Esophagus muscularis mucosa (tissue), 4 donors: ENCODE measurements around the gene FBXO39. TPM values are rescaled to one million over a fixed set of nuclear protein-coding genes. Genes with fewer than 3 reads are reported as not detected.

Source experiments
- DNase-seq: peaks from one replicate; pipeline ENCODE4 v3.0.0-alpha.2; 2017; ENCODE audit errors: extremely low spot score
- H3K27ac ChIP-seq, 4 donors: fragments of 200-600 bp; sonication (generic); replicated peaks in 1 of 4; 1 replicate in 3 of 4; 2 replicates in 1 of 4; pipeline ENCODE4 v1.5.1; 2016 to 2019; ENCODE audit warnings: mild to moderate bottlenecking in 1 of 4
- H3K27me3 ChIP-seq, 4 donors: fragments of 200-600 bp; sonication (generic); one replicate each; pipeline versions ENCODE4 v1.5.1 to v1.6.0; 2016 to 2019
- H3K36me3 ChIP-seq, 4 donors: fragments of 200-600 bp; sonication (generic); one replicate each; pipeline ENCODE4 v1.5.1; 2016 to 2019
- H3K4me1 ChIP-seq, 4 donors: fragments of 200-600 bp; sonication (generic); one replicate each; pipeline ENCODE4 v1.5.1; 2016 to 2019
- H3K4me3 ChIP-seq, 4 donors: fragments of 200-600 bp; sonication (generic); 1 replicate in 2 of 4; 2 replicates in 2 of 4; pipeline ENCODE4 v1.5.1; 2016 to 2019; ENCODE audit warnings: mild to moderate bottlenecking in 4 of 4, moderate library complexity in 1 of 4
- H3K9me3 ChIP-seq, 4 donors: fragments of 200-600 bp; sonication (generic); 1 replicate in 3 of 4; 2 replicates in 1 of 4; pipeline ENCODE4 v1.5.1; 2016 to 2019
- EP300 ChIP-seq: sonication (generic); formaldehyde crosslinking; IDR thresholded peaks from one replicate; pipeline ENCODE4 v1.6.1; 2017; ENCODE audit warnings: antibody characterized with exemption
- POLR2A ChIP-seq: fragments of 450-650 bp; IDR thresholded peaks from one replicate; pipeline ENCODE4 v1.6.1; 2017; ENCODE audit warnings: antibody characterized with exemption, moderate library complexity, mild to moderate bottlenecking, low read depth
- POLR2AphosphoS5 ChIP-seq, 2 donors: sonication (generic); formaldehyde crosslinking; IDR thresholded peaks; one replicate each; pipeline ENCODE4 v1.6.1; 2017; ENCODE audit warnings: antibody characterized with exemption in 2 of 2
- WGBS: methylation state at CpG from one replicate; pipeline ENCODE4 v1.1.5; 2018; 5-methylcytosine and 5-hydroxymethylcytosine counted together
- intact Hi-C: fragments of 100-400 bp; cut with DNase I; formaldehyde crosslinking; loops from one replicate; pipeline ENCODE4 v1.15.1; 2023
- total RNA-seq, 4 donors: library from RNA; depleted of rRNA; stranded (reverse); fragments of >200 nt; gene quantifications; one replicate each; pipeline versions ENCODE4 v1.1.0 to v1.2.1, GENCODE V29; 2016
- TF ChIP-seq, protein P1 (sequence below), 3 experiments: fragments of 200-600 bp in 2 of 3; fragments of 450-650 bp in 1 of 3; sonication (generic) in 2 of 3; IDR thresholded peaks; one replicate each; pipeline ENCODE4 v1.5.1; 2017 to 2019; ENCODE audit warnings: antibody characterized with exemption in 3 of 3, mild to moderate bottlenecking in 2 of 3, moderate library complexity in 1 of 3

FBXO39 gene
- total RNA-seq, 4 donors from 2014 or later, result 0.33 to 0.83 TPM; not detected in 2

DNA sequence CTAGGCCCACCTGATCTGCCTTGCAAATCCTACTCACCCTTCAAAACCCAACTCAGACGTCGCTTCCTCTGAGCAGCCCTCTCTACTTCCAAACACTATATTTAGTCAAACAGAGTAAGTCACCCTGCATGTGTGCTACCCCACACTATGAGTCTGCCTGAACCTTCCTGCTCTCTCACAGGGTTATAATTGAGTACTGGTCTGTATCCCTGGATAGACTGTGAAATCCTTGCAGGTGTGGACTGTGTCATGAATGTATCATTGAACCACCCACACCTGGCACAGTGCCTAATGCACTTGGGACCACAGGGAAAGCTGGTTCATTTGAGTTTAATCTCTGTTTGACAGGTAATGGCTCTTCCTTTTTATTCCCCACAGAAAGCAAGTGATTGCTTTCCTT lies 3.4 kb downstream of the FBXO39 start:
- intact Hi-C loops, result no loop called here
- Histone ChIP-seq H3K36me3 (no peaks in the 10 kb centered on the region), H3K4me3 (no peak overlapping the region), H3K4me1 (peaks cover 0 to 9% (median 6%) of the 10 kb centered on the region in 4 donors), H3K27me3 (peaks cover 0 to 58% (median 3%) of the 10 kb centered on the region in 4 donors), H3K27ac (no peak overlapping the region), H3K9me3 (peaks cover 0 to 23% (median 10%) of the 10 kb centered on the region in 4 donors)
- WGBS, result 62% methylated on average over 2 of the region's 2 CpGs
- DNase-seq, result peak; percentile 68
- no peak for TF ChIP-seq EP300
- TF ChIP-seq, protein P1, sequence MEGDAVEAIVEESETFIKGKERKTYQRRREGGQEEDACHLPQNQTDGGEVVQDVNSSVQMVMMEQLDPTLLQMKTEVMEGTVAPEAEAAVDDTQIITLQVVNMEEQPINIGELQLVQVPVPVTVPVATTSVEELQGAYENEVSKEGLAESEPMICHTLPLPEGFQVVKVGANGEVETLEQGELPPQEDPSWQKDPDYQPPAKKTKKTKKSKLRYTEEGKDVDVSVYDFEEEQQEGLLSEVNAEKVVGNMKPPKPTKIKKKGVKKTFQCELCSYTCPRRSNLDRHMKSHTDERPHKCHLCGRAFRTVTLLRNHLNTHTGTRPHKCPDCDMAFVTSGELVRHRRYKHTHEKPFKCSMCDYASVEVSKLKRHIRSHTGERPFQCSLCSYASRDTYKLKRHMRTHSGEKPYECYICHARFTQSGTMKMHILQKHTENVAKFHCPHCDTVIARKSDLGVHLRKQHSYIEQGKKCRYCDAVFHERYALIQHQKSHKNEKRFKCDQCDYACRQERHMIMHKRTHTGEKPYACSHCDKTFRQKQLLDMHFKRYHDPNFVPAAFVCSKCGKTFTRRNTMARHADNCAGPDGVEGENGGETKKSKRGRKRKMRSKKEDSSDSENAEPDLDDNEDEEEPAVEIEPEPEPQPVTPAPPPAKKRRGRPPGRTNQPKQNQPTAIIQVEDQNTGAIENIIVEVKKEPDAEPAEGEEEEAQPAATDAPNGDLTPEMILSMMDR (IDR thresholded peaks at IDR 0.05), result no peak
- TF ChIP-seq POLR2A, result no peak
- TF ChIP-seq POLR2AphosphoS5 (IDR thresholded peaks at IDR 0.05), result no peak

DNA sequence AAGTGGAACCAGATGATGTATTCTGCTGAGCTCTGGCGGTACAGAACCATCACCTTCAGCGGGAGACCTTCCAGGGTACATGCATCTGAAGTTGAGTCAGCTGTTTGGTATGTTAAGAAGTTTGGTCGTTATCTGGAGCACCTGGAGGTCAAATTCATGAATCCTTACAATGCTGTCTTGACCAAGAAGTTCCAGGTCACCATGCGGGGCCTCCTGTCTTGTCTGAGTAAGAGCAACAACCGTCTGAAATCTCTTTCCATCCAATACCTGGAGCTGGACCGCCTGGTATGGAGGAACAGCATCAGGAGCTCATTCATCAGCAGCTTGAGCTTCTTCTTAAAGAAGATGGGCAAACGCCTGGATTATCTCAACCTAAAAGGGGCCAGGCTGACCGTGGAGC lies 4.0 kb downstream of the FBXO39 start:
- intact Hi-C loops, result no loop called here
- DNase-seq, result peak; percentile 64
- H3K9me3 ChIP-seq, result peaks cover 0 to 20% (median 5%) of the 10 kb centered on the region in 4 donors
- no peak overlapping the region for H3K27ac ChIP-seq
- TF ChIP-seq EP300, result no peak
- no peak for TF ChIP-seq POLR2A
- TF ChIP-seq POLR2AphosphoS5 (IDR thresholded peaks at IDR 0.05), result no peak
- TF ChIP-seq, protein P1 (IDR thresholded peaks at IDR 0.05), result no peak
- H3K4me3 ChIP-seq, result no peak overlapping the region
- peaks cover 0 to 53% (median 3%) of the 10 kb centered on the region in 4 donors for H3K27me3 ChIP-seq
- 84% methylated on average over 7 of the region's 8 CpGs for WGBS
- H3K4me1 ChIP-seq, result peaks cover 0 to 9% (median 6%) of the 10 kb centered on the region in 4 donors
- H3K36me3 ChIP-seq, result no peaks in the 10 kb centered on the region

DNA sequence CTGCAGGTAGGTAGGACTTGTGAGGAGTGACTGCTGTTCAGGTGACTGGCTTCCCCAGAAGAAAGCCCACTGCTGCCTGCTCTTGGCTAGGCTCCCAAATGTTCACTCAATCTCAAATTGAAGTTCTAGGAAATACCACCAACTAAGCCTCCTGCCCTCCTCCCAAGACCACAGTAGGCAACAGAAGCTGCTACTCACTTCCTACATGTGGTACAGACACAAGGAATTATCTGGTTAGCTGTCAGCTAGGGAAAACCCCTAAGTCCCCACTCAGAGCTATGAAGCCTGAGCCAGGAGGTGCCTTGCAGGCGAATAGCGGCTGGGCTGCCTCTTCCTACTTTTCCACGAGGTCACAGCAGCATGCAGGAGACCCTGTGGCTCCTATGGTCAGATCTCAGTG lies 4.9 kb downstream of the FBXO39 start:
- Histone ChIP-seq H3K4me1 (peaks cover 0 to 5% (median 4%) of the 10 kb centered on the region in 4 donors), H3K9me3 (peaks cover 0 to 19% (median 3%) of the 10 kb centered on the region in 4 donors), H3K27me3 (peaks cover 0 to 45% (median 3%) of the 10 kb centered on the region in 4 donors), H3K36me3 (no peaks in the 10 kb centered on the region), H3K4me3 (no peak overlapping the region), H3K27ac (no peak overlapping the region)
- TF ChIP-seq POLR2AphosphoS5 (IDR thresholded peaks at IDR 0.05), result no peak
- no peak for TF ChIP-seq EP300
- TF ChIP-seq, protein P1 (IDR thresholded peaks at IDR 0.05), result no peak
- no peak for TF ChIP-seq POLR2A
- DNase-seq, result peak; percentile 74
- WGBS, result 57% methylated on average over 3 of the region's 3 CpGs
- intact Hi-C loops, result no loop called here

DNA sequence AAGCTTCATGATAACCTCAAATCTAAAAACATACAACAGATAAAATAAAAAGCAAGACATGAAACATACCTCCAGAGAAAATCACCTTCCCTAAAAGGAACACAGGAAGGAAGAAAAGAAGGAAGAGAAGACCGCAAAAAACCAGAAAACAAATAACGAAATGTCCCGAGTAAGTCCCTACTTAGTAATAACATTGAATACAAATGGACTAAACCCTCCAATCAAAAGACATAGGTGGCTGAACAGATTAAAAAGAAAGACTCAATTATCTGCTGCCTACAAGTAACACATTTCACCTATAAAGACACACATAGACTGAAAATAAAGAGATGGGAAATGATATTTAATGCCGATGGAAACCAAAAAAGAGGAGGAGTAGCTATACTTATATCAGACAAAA lies 6.2 kb downstream of the FBXO39 start:
- Histone ChIP-seq H3K4me1 (no peaks in the 10 kb centered on the region), H3K4me3 (no peak overlapping the region), H3K36me3 (no peaks in the 10 kb centered on the region), H3K27ac (no peak overlapping the region), H3K27me3 (peaks cover 0 to 35% (median 3%) of the 10 kb centered on the region in 4 donors), H3K9me3 (peaks cover 0 to 15% (median 3%) of the 10 kb centered on the region in 4 donors)
- TF ChIP-seq POLR2A (no peak), POLR2AphosphoS5 (IDR thresholded peaks at IDR 0.05) (no peak), EP300 (no peak)
- TF ChIP-seq, protein P1 (IDR thresholded peaks at IDR 0.05), result no peak
- intact Hi-C loops, result no loop called here
- 87% methylated on average over 4 of the region's 4 CpGs for WGBS
- no peak for DNase-seq

DNA sequence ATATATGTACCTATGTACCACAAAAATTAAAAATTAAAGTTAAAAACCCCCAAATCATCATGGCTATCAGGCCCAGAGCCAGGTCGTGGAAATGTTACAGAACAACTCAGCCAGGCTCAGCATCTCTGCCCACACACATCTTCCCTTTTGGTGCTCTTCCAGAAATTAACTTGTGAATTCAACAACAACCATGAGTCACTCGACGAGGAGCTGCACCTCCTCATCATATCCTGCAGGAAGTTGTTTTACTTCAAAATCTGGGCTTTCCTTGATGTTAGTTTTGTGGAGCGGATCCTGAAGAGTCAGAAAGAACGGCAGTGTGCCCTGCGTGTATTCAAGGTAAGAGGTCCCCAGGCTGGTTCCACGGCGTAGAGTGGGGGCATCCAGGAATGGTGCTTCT lies 10.6 kb downstream of the FBXO39 start:
- Histone ChIP-seq H3K4me1 (no peaks in the 10 kb centered on the region), H3K36me3 (no peaks in the 10 kb centered on the region), H3K4me3 (no peak overlapping the region), H3K27me3 (peaks cover 0 to 18% (median 0%) of the 10 kb centered on the region in 4 donors), H3K27ac (no peak overlapping the region), H3K9me3 (peaks cover 0 to 15% (median 3%) of the 10 kb centered on the region in 4 donors)
- WGBS, result 70% methylated on average over 8 of the region's 8 CpGs
- intact Hi-C loops, result no loop called here
- TF ChIP-seq POLR2A, result no peak
- no peak for DNase-seq
